RWPE1 (cell line): ENCODE measurements around the gene NAPA.
"Not testable (repeated sequence)": the region's sequence is repeated elsewhere in the genome, so short reads cannot be mapped to it uniquely, and the experiment has no call there.

ENCODE experiments used
- CTCF ChIA-PET: fragments of 350-600 bp; sonication (Branson Sonifier 250); formaldehyde crosslinking; extraction: SDS; loops from one replicate; lab custom pipeline; 2021; lab: Yijun Ruan, JAX
- POLR2A ChIA-PET: fragments of 400-600 bp; formaldehyde crosslinking; extraction: SDS; loops from one replicate; lab custom pipeline; 2020; ENCODE audit warnings: antibody characterized with exemption; ENCODE audit not compliant: low non-redundant PET; lab: Yijun Ruan, JAX
- DNase-seq: peaks from one replicate; pipeline ENCODE4 v3.0.0; 2012; ENCODE audit warnings: low spot score
- H3K27ac ChIP-seq: fragments of 450-650 bp; 2 replicates; pipeline ENCODE4 v1.5.1; 2017
- CTCF ChIP-seq: fragments of 450-650 bp; conservative IDR thresholded peaks from 2 replicates; pipeline ENCODE4 v1.5.1; 2017; ENCODE audit warnings: low read depth, mild to moderate bottlenecking

Gene NAPA

GRCh38 chr19:47486900-47487299 is 28.0 kb downstream of the NAPA start:
- H3K27ac ChIP-seq = peak overlapping the region; percentile 89
- TF ChIP-seq CTCF = no peak
- ChIA-PET POLR2A (no interaction called here), CTCF (interaction anchor here (0.5 to 0.7 kb wide), 2 partner anchors 36 to 65 kb away, joined by 3 read pairs; no protein-coding TSS in a partner anchor)
- no peak for DNase-seq

GRCh38 chr19:47486220-47486619 is 28.6 kb downstream of the NAPA start:
- POLR2A ChIA-PET, DNase-seq: not testable (repeated sequence)
- H3K27ac ChIP-seq = peak overlapping the region; percentile 89
- CTCF ChIA-PET = interaction anchor here (0.6 kb wide), 1 partner anchor 94 kb away, joined by 3 read pairs; no protein-coding TSS in a partner anchor

DNA sequence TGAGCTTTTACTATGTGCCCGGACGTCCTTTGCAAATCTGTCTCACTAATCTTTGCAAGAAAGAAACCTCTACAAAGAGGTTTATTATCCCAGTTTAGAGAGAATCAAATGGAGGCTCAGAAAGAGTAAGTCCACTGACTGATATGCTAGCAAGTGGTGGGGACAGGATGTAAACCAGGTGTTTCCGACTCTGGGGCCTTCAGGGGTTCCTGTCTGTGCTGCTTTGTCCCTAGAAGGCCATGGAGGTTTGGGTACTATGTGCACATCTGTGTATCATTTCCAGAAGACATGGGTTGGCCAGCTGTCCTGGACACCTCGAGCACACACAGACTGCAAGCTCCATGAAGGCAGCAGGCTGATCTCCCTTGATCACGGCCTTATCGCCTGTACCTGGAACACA is 29.7 kb downstream of the NAPA start:
- peak overlapping the region; percentile 89 for H3K27ac ChIP-seq
- no peak for DNase-seq
- no peak for TF ChIP-seq CTCF
- ChIA-PET CTCF (no interaction called here), POLR2A (no interaction called here)

DNA sequence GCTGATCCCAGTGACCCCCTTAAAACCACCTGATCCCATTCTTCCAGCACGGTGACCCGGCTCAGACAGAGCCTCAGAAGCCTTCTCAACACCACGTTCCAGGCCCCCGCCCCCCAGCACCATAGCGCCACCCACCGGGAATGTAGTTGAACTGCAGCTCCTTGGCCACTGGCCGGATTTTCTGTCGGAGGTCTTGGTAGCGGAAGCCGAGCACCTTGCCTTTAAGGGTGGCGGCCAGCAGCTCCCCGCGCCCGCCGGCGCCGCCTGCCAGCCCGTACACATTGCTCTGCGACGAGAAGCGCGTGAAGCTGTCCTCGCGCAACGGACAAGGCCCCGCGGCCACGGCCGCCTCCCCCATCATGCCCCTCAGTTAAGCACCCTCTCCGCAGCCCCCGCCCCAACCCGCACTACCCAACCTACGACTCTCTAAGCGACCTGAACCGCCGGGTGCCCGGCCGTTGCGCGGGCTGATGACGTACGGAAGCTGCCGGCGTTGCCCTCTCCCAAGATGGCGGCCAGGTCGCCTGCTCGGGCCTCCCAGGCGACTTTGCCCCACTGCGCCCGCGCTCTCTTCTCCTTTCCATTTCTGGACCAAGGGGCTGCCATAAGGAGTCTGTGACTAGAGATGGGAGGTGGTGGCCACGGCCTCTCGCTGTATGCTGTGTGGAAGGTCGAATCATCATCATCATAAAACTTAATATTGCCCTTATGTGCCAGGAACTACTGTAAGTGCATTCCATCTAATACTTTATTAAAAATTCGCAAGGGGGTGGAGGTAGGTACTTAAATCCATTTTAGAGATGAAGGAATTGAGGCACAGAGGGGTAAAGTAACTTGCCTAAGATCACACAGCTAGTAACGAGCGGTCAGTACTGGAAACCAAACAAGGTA is 30.8 kb downstream of the NAPA start, which contains the start of gene KPTN:
KPTN (minus strand) TSS at position 420 of the 891 bp plus-strand sequence; CDS start at position 361, 59 bp downstream.
- POLR2A ChIA-PET = interaction anchor here (0.6 to 1.0 kb wide), 2 partner anchors 10 to 37 kb away, joined by 3 to 8 read pairs; no protein-coding TSS in a partner anchor
- H3K27ac ChIP-seq = peak within 1 kb of the TSS; percentile 89
- peak; percentile 95 for TF ChIP-seq CTCF
- CTCF ChIA-PET = interaction anchor here (0.5 to 1.5 kb wide), 16 partner anchors 9 to 1089 kb away, joined by 3 to 7 read pairs (median 4); partner anchors contain the start of gene SLC8A2
- DNase-seq = peak; percentile 90

GRCh38 chr19:47483200-47483599 is 31.7 kb downstream of the NAPA start:
- ChIA-PET CTCF (interaction anchor here (0.9 to 1.5 kb wide), 5 partner anchors 12 to 215 kb away, joined by 3 to 7 read pairs (median 3); no protein-coding TSS in a partner anchor), POLR2A (no interaction called here)
- no peak for DNase-seq
- peak overlapping the region; percentile 89 for H3K27ac ChIP-seq
- TF ChIP-seq CTCF = no peak

GRCh38 chr19:47481460-47482052 is 33.3 kb downstream of the NAPA start:
- DNase-seq = no peak
- CTCF ChIA-PET = no interaction called here
- POLR2A ChIA-PET = interaction anchor here (0.7 kb wide), 1 partner anchor 11 kb away, joined by 9 read pairs; no protein-coding TSS in a partner anchor
- no peak for TF ChIP-seq CTCF
- H3K27ac ChIP-seq = no peak overlapping the region
